Measurements from ENCODE around the gene BANK1. TPM values are rescaled to one million over a fixed set of nuclear protein-coding genes. Genes with fewer than 3 reads are reported as not detected.

The BANK1 gene
- total and polyA plus RNA-seq, 2 of the 8 experiments (the other 6 are each of a cell fraction or from before 2014, with no cell fraction given), result 0.59 to 0.93 TPM

DNA sequence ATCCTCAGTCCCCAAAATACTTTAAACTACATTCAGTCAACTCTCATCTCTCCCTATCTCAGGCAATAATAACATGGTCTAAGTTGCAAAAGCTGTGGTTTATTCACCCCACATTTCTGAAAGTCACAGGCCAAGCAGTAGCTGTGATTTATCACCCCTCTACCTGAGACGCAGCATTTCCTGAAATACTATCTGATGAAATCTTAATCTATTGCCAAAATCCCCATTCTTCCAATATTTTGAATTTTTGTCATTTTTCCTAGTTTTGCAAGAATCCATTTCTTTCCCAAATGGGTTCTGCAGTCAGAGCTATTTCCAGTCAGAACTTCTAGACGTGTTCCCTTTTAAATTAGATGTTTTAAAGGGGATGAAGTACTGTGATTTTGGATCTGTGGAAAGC, 148.3 kb downstream of the BANK1 start (continued):
- TF ChIP-seq KDM5A (IDR thresholded peaks at IDR 0.05; ENCODE audit: low read length), result no peak
- no peak for TF ChIP-seq KDM4A (IDR thresholded peaks at IDR 0.05; ENCODE audit: low read depth, low read length, severe bottlenecking)
- no peak for TF ChIP-seq JUN (IDR thresholded peaks at IDR 0.05; ENCODE audit: low read depth, low read length)
- TF ChIP-seq, protein P1, sequence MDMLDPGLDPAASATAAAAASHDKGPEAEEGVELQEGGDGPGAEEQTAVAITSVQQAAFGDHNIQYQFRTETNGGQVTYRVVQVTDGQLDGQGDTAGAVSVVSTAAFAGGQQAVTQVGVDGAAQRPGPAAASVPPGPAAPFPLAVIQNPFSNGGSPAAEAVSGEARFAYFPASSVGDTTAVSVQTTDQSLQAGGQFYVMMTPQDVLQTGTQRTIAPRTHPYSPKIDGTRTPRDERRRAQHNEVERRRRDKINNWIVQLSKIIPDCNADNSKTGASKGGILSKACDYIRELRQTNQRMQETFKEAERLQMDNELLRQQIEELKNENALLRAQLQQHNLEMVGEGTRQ (IDR thresholded peaks at IDR 0.05; ENCODE audit: low read length), result no peak
- TF ChIP-seq RNF2 (IDR thresholded peaks at IDR 0.05; ENCODE audit: borderline replicate concordance, low read depth, low read length, missing control alignments, poor library complexity, severe bottlenecking), result no peak
- no peak for TF ChIP-seq CHD1 (IDR thresholded peaks at IDR 0.05; ENCODE audit: low read depth, low read length)
- TF ChIP-seq, protein P2, sequence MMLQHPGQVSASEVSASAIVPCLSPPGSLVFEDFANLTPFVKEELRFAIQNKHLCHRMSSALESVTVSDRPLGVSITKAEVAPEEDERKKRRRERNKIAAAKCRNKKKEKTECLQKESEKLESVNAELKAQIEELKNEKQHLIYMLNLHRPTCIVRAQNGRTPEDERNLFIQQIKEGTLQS (IDR thresholded peaks at IDR 0.05; ENCODE audit: insufficient read depth, low read depth, low read length), result no peak
- TF ChIP-seq, protein P3, sequence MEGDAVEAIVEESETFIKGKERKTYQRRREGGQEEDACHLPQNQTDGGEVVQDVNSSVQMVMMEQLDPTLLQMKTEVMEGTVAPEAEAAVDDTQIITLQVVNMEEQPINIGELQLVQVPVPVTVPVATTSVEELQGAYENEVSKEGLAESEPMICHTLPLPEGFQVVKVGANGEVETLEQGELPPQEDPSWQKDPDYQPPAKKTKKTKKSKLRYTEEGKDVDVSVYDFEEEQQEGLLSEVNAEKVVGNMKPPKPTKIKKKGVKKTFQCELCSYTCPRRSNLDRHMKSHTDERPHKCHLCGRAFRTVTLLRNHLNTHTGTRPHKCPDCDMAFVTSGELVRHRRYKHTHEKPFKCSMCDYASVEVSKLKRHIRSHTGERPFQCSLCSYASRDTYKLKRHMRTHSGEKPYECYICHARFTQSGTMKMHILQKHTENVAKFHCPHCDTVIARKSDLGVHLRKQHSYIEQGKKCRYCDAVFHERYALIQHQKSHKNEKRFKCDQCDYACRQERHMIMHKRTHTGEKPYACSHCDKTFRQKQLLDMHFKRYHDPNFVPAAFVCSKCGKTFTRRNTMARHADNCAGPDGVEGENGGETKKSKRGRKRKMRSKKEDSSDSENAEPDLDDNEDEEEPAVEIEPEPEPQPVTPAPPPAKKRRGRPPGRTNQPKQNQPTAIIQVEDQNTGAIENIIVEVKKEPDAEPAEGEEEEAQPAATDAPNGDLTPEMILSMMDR (IDR thresholded peaks at IDR 0.05; ENCODE audit: control extremely low read depth in 1 of 3, insufficient read depth in 1 of 3, low read depth in 1 of 3, low read length in 3 of 3), result no peak
- TF ChIP-seq TAF1 (IDR thresholded peaks at IDR 0.05; ENCODE audit: low read depth, low read length), result no peak
- TF ChIP-seq EGR1 (IDR thresholded peaks at IDR 0.05; ENCODE audit: borderline replicate concordance, low read depth, low read length), result no peak
- TF ChIP-seq CREB1 (IDR thresholded peaks at IDR 0.05), result no peak
- no peak for TF ChIP-seq POLR2A (IDR thresholded peaks at IDR 0.05; ENCODE audit: control extremely low read depth in 1 of 2, low read depth in 2 of 2, low read length in 2 of 2)
- no peak for TF ChIP-seq SRF (IDR thresholded peaks at IDR 0.05; ENCODE audit: low read depth, low read length)
